SK-N-SH (cell line): ENCODE data around the gene ATOSA. TPM values are rescaled to one million over a fixed set of nuclear protein-coding genes. Genes with fewer than 3 reads are reported as not detected.

ENCODE experiments used
- CTCF ChIA-PET: fragments of 300-600, 350-600 bp; formaldehyde crosslinking; extraction: SDS; loops from one replicate; lab custom pipeline; 2021; lab: Yijun Ruan, JAX
- POLR2A ChIA-PET: fragments of 350-600 bp; sonication (Branson Sonifier 250); formaldehyde crosslinking; extraction: SDS; loops from one replicate; lab custom pipeline; 2020; ENCODE audit warnings: antibody characterized with exemption, inconsistent platforms; lab: Yijun Ruan, JAX
- DNase-seq: peaks from one replicate; pipeline ENCODE4 v3.0.0; 2012
- H2AFZ ChIP-seq: fragments of 200-600 bp; sonication (generic); 2 replicates; pipeline ENCODE4 v1.8.1; 2016; ENCODE audit warnings: antibody characterized with exemption, mild to moderate bottlenecking, low read depth
- H3F3A ChIP-seq: fragments of 200-600 bp; sonication (generic); replicated peaks from 2 replicates; pipeline ENCODE3; 2016; ENCODE audit warnings: antibody characterized with exemption, mild to moderate bottlenecking; ENCODE audit not compliant: insufficient read depth
- H3K27ac ChIP-seq, 2 experiments: fragments of 200-500 bp in 1 of 2; fragments of 200-600 bp in 1 of 2; sonication (Bioruptor generic) in 1 of 2; sonication (generic), shearing (Covaris generic) in 1 of 2; 2 replicates each; pipeline versions ENCODE4 v1.5.1 to v1.6.1; 2014 to 2016; ENCODE audit warnings: low read depth in 2 of 2, inconsistent platforms in 1 of 2, low read length in 1 of 2, mild to moderate bottlenecking in 1 of 2, mixed read lengths in 1 of 2
- H3K27me3 ChIP-seq: fragments of 200-600 bp; sonication (generic), shearing (Covaris generic); 2 replicates; pipeline ENCODE4 v1.6.1; 2016; ENCODE audit warnings: mixed run types; ENCODE audit not compliant: insufficient read depth
- H3K36me3 ChIP-seq, 2 experiments: fragments of 200-500 bp in 1 of 2; fragments of 200-600 bp in 1 of 2; sonication (Bioruptor generic) in 1 of 2; sonication (generic) in 1 of 2; replicated peaks in 1 of 2; 2 replicates each; pipeline versions ENCODE3 to v1.5.1; 2014 to 2016; ENCODE audit warnings: low read length in 1 of 2, mild to moderate bottlenecking in 1 of 2; ENCODE audit not compliant: insufficient read depth in 2 of 2, control insufficient read depth in 1 of 2
- H3K4me1 ChIP-seq, 2 experiments: fragments of 200-500 bp in 1 of 2; fragments of 200-600 bp in 1 of 2; sonication (Bioruptor generic) in 1 of 2; sonication (generic), shearing (Covaris generic) in 1 of 2; 2 replicates each; pipeline versions ENCODE4 v1.5.1 to v1.6.1; 2014 to 2016; ENCODE audit warnings: low read depth in 1 of 2, low read length in 1 of 2, mixed run types in 1 of 2; ENCODE audit not compliant: insufficient read depth in 2 of 2, control insufficient read depth in 1 of 2
- H3K4me2 ChIP-seq: fragments of 200-600 bp; sonication (generic), shearing (Covaris generic); 2 replicates; pipeline ENCODE4 v1.6.1; 2017; ENCODE audit warnings: mixed run types
- H3K4me3 ChIP-seq, 2 experiments: fragments of 200-500 bp in 1 of 2; fragments of 200-600 bp in 1 of 2; sonication (Bioruptor generic) in 1 of 2; sonication (generic), shearing (Covaris generic) in 1 of 2; 2 replicates each; pipeline versions ENCODE4 v1.5.1 to v1.8.1; 2014 to 2016; ENCODE audit warnings: low read depth in 2 of 2, inconsistent platforms in 1 of 2, low read length in 1 of 2, mild to moderate bottlenecking in 1 of 2, mixed read lengths in 1 of 2, moderate library complexity in 1 of 2
- H3K79me2 ChIP-seq: fragments of 200-600 bp; sonication (generic); 2 replicates; pipeline ENCODE4 v1.8.1; 2017; ENCODE audit warnings: mild to moderate bottlenecking; ENCODE audit not compliant: insufficient read depth
- H3K9ac ChIP-seq: fragments of 200-600 bp; sonication (generic); 2 replicates; pipeline ENCODE4 v1.6.1; 2017; ENCODE audit warnings: mixed run types
- H3K9me2 ChIP-seq: fragments of 200-600 bp; sonication (generic); 2 replicates; pipeline ENCODE4 v1.6.1; 2017; ENCODE audit warnings: mixed run types
- H3K9me3 ChIP-seq: fragments of 200-600 bp; sonication (generic); 2 replicates; pipeline ENCODE4 v1.6.1; 2017; ENCODE audit warnings: mixed run types, mild to moderate bottlenecking, moderate library complexity
- H4K20me1 ChIP-seq: fragments of 200-600 bp; sonication (generic); 2 replicates; pipeline ENCODE4 v1.6.1; 2017; ENCODE audit warnings: mild to moderate bottlenecking, mixed run types; ENCODE audit not compliant: insufficient read depth
- ELF1 ChIP-seq: IDR thresholded peaks from 2 replicates; pipeline ENCODE4 v1.4.0; 2012
- EZH2phosphoT487 ChIP-seq: fragments of 200-600 bp; sonication (generic); IDR thresholded peaks from 2 replicates; pipeline ENCODE4 v1.6.1; 2017; ENCODE audit warnings: low read depth, mixed run types, mild to moderate bottlenecking, antibody characterized with exemption, moderate library complexity, borderline replicate concordance
- FOSL2 ChIP-seq: IDR thresholded peaks from 2 replicates; pipeline ENCODE4 v1.4.0; 2012; ENCODE audit warnings: low read depth, mild to moderate bottlenecking, moderate library complexity, borderline replicate concordance
- GABPA ChIP-seq: IDR thresholded peaks from 2 replicates; pipeline ENCODE4 v1.4.0; 2012; ENCODE audit warnings: low read depth, mild to moderate bottlenecking
- IRF3 ChIP-seq: fragments of 150-350 bp; IDR thresholded peaks from 2 replicates; pipeline ENCODE4 v1.6.1; 2016; ENCODE audit warnings: mild to moderate bottlenecking, low read depth, low read length
- MAX ChIP-seq: IDR thresholded peaks from 2 replicates; pipeline ENCODE4 v1.4.0; 2012; ENCODE audit warnings: low read depth
- MEF2A ChIP-seq: IDR thresholded peaks from 2 replicates; pipeline ENCODE4 v1.4.0; 2012; ENCODE audit warnings: low read depth, borderline replicate concordance
- NRF1 ChIP-seq: IDR thresholded peaks from 2 replicates; pipeline ENCODE4 v1.6.1; 2012; ENCODE audit warnings: low read depth, mild to moderate bottlenecking, low read length
- PBX3 ChIP-seq: IDR thresholded peaks from 2 replicates; pipeline ENCODE4; 2012
- RCOR1 ChIP-seq: fragments of 150-350 bp; IDR thresholded peaks from 2 replicates; pipeline ENCODE4 v1.6.1; 2017; ENCODE audit warnings: antibody characterized with exemption, low read length
- REST ChIP-seq: IDR thresholded peaks from 2 replicates; pipeline ENCODE4 v1.6.1; 2012; ENCODE audit warnings: mild to moderate bottlenecking, low read depth, low read length, moderate library complexity
- RXRA ChIP-seq: IDR thresholded peaks from 2 replicates; pipeline ENCODE4 v1.4.0; 2012; ENCODE audit warnings: low read depth, mild to moderate bottlenecking, borderline replicate concordance
- SMC3 ChIP-seq: IDR thresholded peaks from 2 replicates; pipeline ENCODE4 v1.6.1; 2012; ENCODE audit warnings: low read depth, low read length, improper control_type of control experiment
- TAF1 ChIP-seq: IDR thresholded peaks from 2 replicates; pipeline ENCODE4 v1.6.1; 2012; ENCODE audit warnings: low read depth, mild to moderate bottlenecking, low read length, moderate library complexity, borderline replicate concordance
- TEAD4 ChIP-seq: IDR thresholded peaks from 2 replicates; pipeline ENCODE4 v1.4.0; 2012; ENCODE audit warnings: mild to moderate bottlenecking, borderline replicate concordance; ENCODE audit not compliant: insufficient read depth
- USF1 ChIP-seq: IDR thresholded peaks from 2 replicates; pipeline ENCODE4 v1.4.0; 2012; ENCODE audit warnings: low read depth, borderline replicate concordance
- USF2 ChIP-seq: fragments of 150-350 bp; IDR thresholded peaks from 2 replicates; pipeline ENCODE4 v1.6.1; 2017; ENCODE audit warnings: antibody characterized with exemption, low read length, low read depth, borderline replicate concordance
- WGBS: methylation state at CpG from one replicate; pipeline ENCODE4 v1.1.6; 2017; ENCODE audit warnings: low lambda C conversion rate; 5-methylcytosine and 5-hydroxymethylcytosine counted together
- polyA plus RNA-seq, 3 experiments: library from polyadenylated mRNA; depleted of rRNA; stranded (reverse); fragments of >200 nt; gene quantifications; 2 replicates each; pipeline ENCODE4 v1.2.3, GENCODE V29; 2012

Gene ATOSA
- polyA plus RNA-seq, 1 of the 3 experiments (the other 2 are of a cell fraction): 7.4 TPM

- no peak for DNase-seq
- Histone ChIP-seq H3K4me2 (no peak overlapping the region), H2AFZ (no peak overlapping the region), H3K4me1 (peaks cover 3 to 9% of the 10 kb centered on the region in 2 experiments; a peak in 2 of 4 replicates), H3K79me2 (peaks cover 15% of the 10 kb centered on the region; the same call in 1 of the 2 replicates), H3K27me3 (no peaks in the 10 kb centered on the region), H3K9ac (no peak overlapping the region)
- no peak for TF ChIP-seq EZH2phosphoT487
- TF ChIP-seq USF1: no peak
- TF ChIP-seq GABPA: no peak
- TF ChIP-seq MAX: no peak
- TF ChIP-seq TAF1: no peak
- no peak for TF ChIP-seq NRF1
- no peak for TF ChIP-seq TEAD4
- TF ChIP-seq REST: no peak
- TF ChIP-seq FOSL2: no peak
- no peak for TF ChIP-seq MEF2A
- TF ChIP-seq IRF3: no peak
- TF ChIP-seq PBX3: no peak
- no peak for TF ChIP-seq SMC3
- TF ChIP-seq RCOR1: no peak
- TF ChIP-seq USF2: no peak
- TF ChIP-seq RXRA: no peak
- no peak for TF ChIP-seq ELF1
- TF ChIP-seq, all 33 proteins: peak for 0
- H4K20me1 ChIP-seq: no peaks in the 10 kb centered on the region
- no peak overlapping the region for H3K27ac ChIP-seq
- H3K9me3 ChIP-seq: no peaks in the 10 kb centered on the region
- CTCF ChIA-PET: interaction anchor here (0.9 kb wide), 1 partner anchor 16 kb away, joined by 3 read pairs; no protein-coding TSS in a partner anchor
- H3F3A ChIP-seq: peaks cover 5% of the 10 kb centered on the region
- no peak overlapping the region for H3K4me3 ChIP-seq
- H3K9me2 ChIP-seq: no peaks in the 10 kb centered on the region
- WGBS: 72% methylated on average over 4 of the region's 4 CpGs
- POLR2A ChIA-PET: no interaction called here
- peaks cover 28 to 50% of the 10 kb centered on the region in 2 experiments for H3K36me3 ChIP-seq
Measured at GRCh38 chr15:52674831-52675230, 4.4 kb downstream of the ATOSA start.
